HepG2 (cell line): ENCODE data around the gene RNASE11. TPM values are rescaled to one million over a fixed set of nuclear protein-coding genes. Genes with fewer than 3 reads are reported as not detected.

Experiments
- ATAC-seq: fragments of 200-7000 bp; cut with Tn5 transposase; 3 replicates; pipeline ENCODE4 v1.9.1; 2020; ENCODE audit warnings: mild to moderate bottlenecking, moderate library complexity
- BruUV-seq: library from RNA; stranded (reverse); fragments of 400-500 nt; replicated peaks from 2 replicates; lab custom pipeline; 2021; lab: Mats Ljungman, UMichigan
- CTCF ChIA-PET: fragments of 300-600 bp; formaldehyde crosslinking; extraction: SDS; loops from one replicate; lab custom pipeline; 2021; ENCODE audit warnings: low total read pairs, inconsistent platforms, low intra/inter-chr PET ratio; lab: Yijun Ruan, JAX
- POLR2A ChIA-PET: fragments of 350-600 bp; sonication (Branson Sonifier 250); formaldehyde crosslinking; loops from one replicate; lab custom pipeline; 2020; ENCODE audit warnings: antibody characterized with exemption, inconsistent platforms; lab: Yijun Ruan, JAX
- DNase-seq: peaks from one replicate; pipeline ENCODE4 v3.0.0-alpha.2; 2015; ENCODE audit warnings: low spot score
- FAIRE-seq: peaks from 3 replicates; lab custom pipeline; 2011; peaks lifted over from hg19 to GRCh38; lab: Jason Lieb, UNC
- H2AFZ ChIP-seq: one replicate; pipeline ENCODE4 v1.6.1; 2011; ENCODE audit warnings: low read length, inconsistent platforms
- H3K27ac ChIP-seq: fragments of 300-600 bp; 3 replicates; pipeline ENCODE4 v1.8.0; 2011; ENCODE audit warnings: mixed run types, mild to moderate bottlenecking, mixed read lengths, low read length, inconsistent platforms; ENCODE audit not compliant: insufficient read depth; ENCODE audit errors: extremely low read length
- H3K27me3 ChIP-seq, 2 experiments: fragments of 200-600 bp in 1 of 2; 2 replicates in 1 of 2; 3 replicates in 1 of 2; pipeline versions ENCODE4 v1.6.0 to v1.8.0; 2011; ENCODE audit warnings: low read length in 2 of 2, mild to moderate bottlenecking in 2 of 2, moderate library complexity in 2 of 2, inconsistent platforms in 1 of 2; ENCODE audit not compliant: insufficient read depth in 2 of 2, control insufficient read depth in 1 of 2
- H3K36me3 ChIP-seq, 2 experiments: fragments of 200-600 bp in 1 of 2; replicated peaks in 1 of 2; 2 replicates in 1 of 2; 3 replicates in 1 of 2; pipeline versions ENCODE4 v1.5.1 to v1.8.0; 2011; ENCODE audit warnings: low read length in 2 of 2, inconsistent platforms in 1 of 2; ENCODE audit not compliant: insufficient read depth in 2 of 2, control insufficient read depth in 1 of 2
- H3K4me1 ChIP-seq: 2 replicates; pipeline ENCODE4 v1.5.1; 2012; ENCODE audit warnings: low read length, inconsistent platforms; ENCODE audit not compliant: insufficient read depth
- H3K4me2 ChIP-seq: 2 replicates; pipeline ENCODE4 v1.6.0; 2011; ENCODE audit warnings: low read depth, low read length, inconsistent platforms
- H3K4me3 ChIP-seq, 3 experiments: fragments of 200-600 bp in 1 of 3; sonication (generic), shearing (Covaris generic) in 1 of 3; replicated peaks in 1 of 3; 2 replicates each; pipeline ENCODE4 v1.5.1; 2011 to 2016; ENCODE audit warnings: low read length in 3 of 3, inconsistent platforms in 2 of 3, low read depth in 2 of 3, mild to moderate bottlenecking in 2 of 3, control low read depth in 1 of 3, mixed read lengths in 1 of 3; ENCODE audit not compliant: insufficient read depth in 1 of 3
- H3K79me2 ChIP-seq: one replicate; pipeline ENCODE4 v1.6.1; 2011; ENCODE audit warnings: low read length, inconsistent platforms; ENCODE audit not compliant: insufficient read depth
- H3K9ac ChIP-seq: 2 replicates; pipeline ENCODE4 v1.6.0; 2011; ENCODE audit warnings: mild to moderate bottlenecking, low read depth, low read length, inconsistent platforms; ENCODE audit not compliant: insufficient read depth
- H3K9me3 ChIP-seq: 2 replicates; pipeline ENCODE4 v1.5.1; 2012; ENCODE audit warnings: mild to moderate bottlenecking, low read length
- H4K20me1 ChIP-seq: 2 replicates; pipeline ENCODE4 v1.6.0; 2011; ENCODE audit warnings: inconsistent platforms, mild to moderate bottlenecking, low read length, moderate library complexity; ENCODE audit not compliant: insufficient read depth
- ATAD3A ChIP-seq: sonication (generic); formaldehyde crosslinking; IDR thresholded peaks from 2 replicates; pipeline ENCODE4 v1.4.0; 2020; ENCODE audit warnings: missing genetic modification reagents
- EHMT2 ChIP-seq: fragments of 200-600 bp; sonication (generic); IDR thresholded peaks from 2 replicates; pipeline ENCODE4 v1.7.0; 2017; ENCODE audit warnings: antibody characterized with exemption, low read depth, low read length, borderline replicate concordance
- JUND ChIP-seq: sonication (generic); formaldehyde crosslinking; IDR thresholded peaks from 2 replicates; pipeline ENCODE4 v1.8.0; 2022; ENCODE audit warnings: mild to moderate bottlenecking, missing genetic modification reagents
- NFATC3 ChIP-seq: sonication (generic); formaldehyde crosslinking; IDR thresholded peaks from 2 replicates; pipeline ENCODE4 v1.5.1; 2020; ENCODE audit warnings: mild to moderate bottlenecking, missing genetic modification reagents
- NFRKB ChIP-seq: fragments of 450-650 bp; IDR thresholded peaks from 2 replicates; pipeline ENCODE4 v1.6.1; 2017
- NPAS2 ChIP-seq: sonication (generic); formaldehyde crosslinking; IDR thresholded peaks from 2 replicates; pipeline ENCODE4 v1.8.0; 2022; ENCODE audit warnings: mild to moderate bottlenecking, missing genetic modification reagents, borderline replicate concordance
- POLR2AphosphoS5 ChIP-seq: IDR thresholded peaks from 2 replicates; pipeline ENCODE4 v1.6.1; 2012; ENCODE audit warnings: low read depth, low read length
- RNF2 ChIP-seq: fragments of 450-650 bp; conservative IDR thresholded peaks from 2 replicates; pipeline ENCODE4 v1.6.1; 2016; ENCODE audit warnings: low read depth
- SAFB2 ChIP-seq: sonication (generic); formaldehyde crosslinking; IDR thresholded peaks from 2 replicates; pipeline ENCODE4 v1.5.1; 2020; ENCODE audit warnings: missing genetic modification reagents, low read depth, mild to moderate bottlenecking, borderline replicate concordance
- SALL1 ChIP-seq: sonication (generic); formaldehyde crosslinking; IDR thresholded peaks from 2 replicates; pipeline ENCODE4 v1.8.0; 2022; ENCODE audit warnings: mild to moderate bottlenecking, missing genetic modification reagents
- ZBTB7A ChIP-seq: sonication (generic); formaldehyde crosslinking; IDR thresholded peaks from 2 replicates; pipeline ENCODE4 v1.8.0; 2022; ENCODE audit warnings: mild to moderate bottlenecking, missing genetic modification reagents
- ZNF451 ChIP-seq: sonication (generic); formaldehyde crosslinking; IDR thresholded peaks from 2 replicates; pipeline ENCODE4 v1.5.0; 2020; ENCODE audit warnings: mild to moderate bottlenecking, missing genetic modification reagents
- ZNF572 ChIP-seq: sonication (generic); formaldehyde crosslinking; IDR thresholded peaks from 2 replicates; pipeline ENCODE4 v1.5.1; 2020; ENCODE audit warnings: mild to moderate bottlenecking, missing genetic modification reagents
- ZNF704 ChIP-seq: sonication (generic); formaldehyde crosslinking; IDR thresholded peaks from 2 replicates; pipeline ENCODE4 v1.8.1; 2023; ENCODE audit warnings: mild to moderate bottlenecking, inconsistent platforms, moderate library complexity, missing genetic modification reagents, borderline replicate concordance
- ZNF773 ChIP-seq: sonication (generic); formaldehyde crosslinking; IDR thresholded peaks from 2 replicates; pipeline ENCODE4 v1.4.0; 2020; ENCODE audit warnings: missing genetic modification reagents, borderline replicate concordance
- WGBS: methylation state at CpG from one replicate; pipeline ENCODE4 v1.1.6; 2017; ENCODE audit warnings: low lambda C conversion rate; 5-methylcytosine and 5-hydroxymethylcytosine counted together
- in situ Hi-C: cut with HindIII; loops from 2 replicates; pipeline ENCODE4 v1.10.0; 2017; ENCODE audit warnings: low pct_unique_long_range_greater_than_20kb; ENCODE audit not compliant: extremely low pct_ligation_motif_present
- intact Hi-C: fragments of 100-400 bp; cut with micrococcal nuclease; formaldehyde crosslinking; loops from one replicate; pipeline ENCODE4 v1.10.0; 2022; ENCODE audit not compliant: unreplicated experiment
- polyA plus RNA-seq, 8 experiments: library from polyadenylated mRNA; depleted of rRNA in 3 of 8; stranded (reverse) in 7 of 8; unstranded in 1 of 8; fragments of >200 nt; fragmentation: Illumina TruSeq in 4 of 8; extraction: Trizol in 4 of 8; gene quantifications; 2 replicates each; pipeline versions ENCODE4 v1.2.1 to v1.2.3, GENCODE V29; 2011 to 2016; ENCODE audit warnings: low read depth in 4 of 8, missing spikeins in 1 of 8, mixed read lengths in 1 of 8; ENCODE audit not compliant: insufficient read depth in 1 of 8
- total RNA-seq, 5 experiments: library from RNA; depleted of rRNA; stranded (reverse); fragments of >200 nt; fragmentation: Illumina TruSeq; extraction: Trizol; gene quantifications; 2 replicates each; pipeline ENCODE4 v1.2.3, GENCODE V29; 2016; ENCODE audit warnings: low read depth in 1 of 5
- TF ChIP-seq, protein P1 (sequence below): sonication (generic); formaldehyde crosslinking; IDR thresholded peaks from 2 replicates; pipeline ENCODE4 v1.4.0; 2020; ENCODE audit warnings: missing genetic modification reagents
- TF ChIP-seq, protein P2 (sequence below): fragments of 450-650 bp; IDR thresholded peaks from 2 replicates; pipeline ENCODE4 v1.6.1; 2017; ENCODE audit warnings: mild to moderate bottlenecking
- TF ChIP-seq, protein P3 (sequence below): sonication (generic); formaldehyde crosslinking; IDR thresholded peaks from 2 replicates; pipeline ENCODE4 v1.4.0; 2020; ENCODE audit warnings: missing genetic modification reagents

RNASE11 gene
- total and polyA plus RNA-seq, 2 of the 13 experiments (the other 11 are each of a cell fraction or from before 2014, with no cell fraction given), result not detected

DNA sequence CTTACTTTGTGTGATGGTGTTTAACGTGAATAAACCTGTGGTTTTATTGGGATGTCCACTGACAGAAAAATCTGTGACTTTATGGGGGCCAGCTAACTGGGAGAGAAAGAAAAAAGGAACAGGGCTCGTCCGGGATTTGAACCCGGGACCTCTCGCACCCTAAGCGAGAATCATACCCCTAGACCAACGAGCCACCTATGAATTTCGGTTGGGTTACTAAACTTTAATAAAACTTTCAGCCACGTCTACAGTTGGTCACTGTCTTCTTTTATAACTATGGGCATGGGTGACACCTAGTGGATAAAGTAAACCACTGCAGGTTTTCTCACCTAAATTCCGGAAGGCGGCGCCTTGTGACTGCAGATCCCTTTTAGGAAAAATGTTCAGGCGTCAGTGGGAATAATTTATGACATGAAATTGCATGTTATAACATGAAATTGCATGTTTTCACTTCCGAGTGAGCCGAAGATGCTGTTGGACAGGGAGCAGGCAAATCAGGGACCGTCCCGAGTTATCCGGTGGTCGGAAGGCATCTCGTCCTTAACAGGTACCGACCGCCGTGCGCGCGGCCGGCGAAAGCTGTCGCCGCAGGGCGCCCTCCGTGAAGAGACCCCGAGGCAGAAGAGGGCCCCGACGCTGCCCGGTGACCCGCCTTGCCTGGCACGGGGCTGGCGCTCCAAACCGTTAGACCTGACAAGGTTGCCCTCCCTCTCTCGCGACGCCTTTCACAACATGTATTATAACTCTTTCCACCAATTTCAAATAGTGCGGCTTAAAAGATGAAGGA is 21.6 kb upstream of the RNASE11 start:
- Histone ChIP-seq H3K9me3 (no peaks in the 10 kb centered on the region), H3K79me2 (no peaks in the 10 kb centered on the region), H3K4me3 (peak overlapping the region; percentile 78 to 99 (median 94)), H3K27me3 (no peaks in the 10 kb centered on the region; a peak in 1 of 5 replicates), H3K9ac (peak overlapping the region; percentile 63), H4K20me1 (no peaks in the 10 kb centered on the region), H3K36me3 (no peaks in the 10 kb centered on the region), H3K4me2 (peak overlapping the region; percentile 83), H3K27ac (peak overlapping the region; percentile 38), H2AFZ (peak overlapping the region; percentile 83), H3K4me1 (peaks cover 66% of the 10 kb centered on the region)
- no TSS peak for BruUV-seq
- 3% methylated on average over 34 of the region's 44 CpGs for WGBS
- peak; percentile 53 for FAIRE-seq
- in situ Hi-C loops, result loop anchor here (5.0 to 25.0 kb wide), 3 partner anchors 77 to 282 kb away; partner anchors contain the start of genes APEX1, OSGEP, PIP4P1 and PNP
- peak; percentile 96 for DNase-seq
- ATAC-seq, result no peak; the same call in 2 of the 3 replicates
- POLR2A ChIA-PET, result interaction anchor here (1.0 to 2.3 kb wide), 4 partner anchors 75 to 266 kb away, joined by 3 to 10 read pairs (median 8); partner anchors contain the start of genes PARP2 and RNASE4
- CTCF ChIA-PET, result interaction anchor here (0.5 to 2.7 kb wide), 14 partner anchors 13 to 282 kb away, joined by 3 to 48 read pairs (median 3); partner anchors contain the start of genes PIP4P1 and RNASE4
- intact Hi-C loops, result loop anchor here (2.0 to 5.0 kb wide), 2 partner anchors 248 to 277 kb away; partner anchors contain the start of gene CCNB1IP1
- TF ChIP-seq ZBTB7A (no peak), NFATC3 (no peak), POLR2AphosphoS5 (no peak), RNF2 (no peak), NFRKB (no peak), ZNF704 (CRISPR knock-in tag) (no peak), ZNF451 (0 out of 2 replicates have a peak, but pooled peaks have one; percentile 38), EHMT2 (no peak; the same call in 1 of the 2 replicates), ZNF572 (CRISPR knock-in tag) (no peak), SALL1 (CRISPR knock-in tag) (no peak; the same call in none of the 2 replicates), ATAD3A (CRISPR knock-in tag) (no peak), SAFB2 (CRISPR knock-in tag) (no peak), JUND (CRISPR knock-in tag) (0 out of 2 replicates have a peak, but pooled peaks have one; percentile 14), NPAS2 (CRISPR knock-in tag) (no peak), ZNF773 (CRISPR knock-in tag) (no peak)
- TF ChIP-seq, protein P1, sequence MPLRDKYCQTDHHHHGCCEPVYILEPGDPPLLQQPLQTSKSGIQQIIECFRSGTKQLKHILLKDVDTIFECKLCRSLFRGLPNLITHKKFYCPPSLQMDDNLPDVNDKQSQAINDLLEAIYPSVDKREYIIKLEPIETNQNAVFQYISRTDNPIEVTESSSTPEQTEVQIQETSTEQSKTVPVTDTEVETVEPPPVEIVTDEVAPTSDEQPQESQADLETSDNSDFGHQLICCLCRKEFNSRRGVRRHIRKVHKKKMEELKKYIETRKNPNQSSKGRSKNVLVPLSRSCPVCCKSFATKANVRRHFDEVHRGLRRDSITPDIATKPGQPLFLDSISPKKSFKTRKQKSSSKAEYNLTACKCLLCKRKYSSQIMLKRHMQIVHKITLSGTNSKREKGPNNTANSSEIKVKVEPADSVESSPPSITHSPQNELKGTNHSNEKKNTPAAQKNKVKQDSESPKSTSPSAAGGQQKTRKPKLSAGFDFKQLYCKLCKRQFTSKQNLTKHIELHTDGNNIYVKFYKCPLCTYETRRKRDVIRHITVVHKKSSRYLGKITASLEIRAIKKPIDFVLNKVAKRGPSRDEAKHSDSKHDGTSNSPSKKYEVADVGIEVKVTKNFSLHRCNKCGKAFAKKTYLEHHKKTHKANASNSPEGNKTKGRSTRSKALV, result no peak
- TF ChIP-seq, protein P2, sequence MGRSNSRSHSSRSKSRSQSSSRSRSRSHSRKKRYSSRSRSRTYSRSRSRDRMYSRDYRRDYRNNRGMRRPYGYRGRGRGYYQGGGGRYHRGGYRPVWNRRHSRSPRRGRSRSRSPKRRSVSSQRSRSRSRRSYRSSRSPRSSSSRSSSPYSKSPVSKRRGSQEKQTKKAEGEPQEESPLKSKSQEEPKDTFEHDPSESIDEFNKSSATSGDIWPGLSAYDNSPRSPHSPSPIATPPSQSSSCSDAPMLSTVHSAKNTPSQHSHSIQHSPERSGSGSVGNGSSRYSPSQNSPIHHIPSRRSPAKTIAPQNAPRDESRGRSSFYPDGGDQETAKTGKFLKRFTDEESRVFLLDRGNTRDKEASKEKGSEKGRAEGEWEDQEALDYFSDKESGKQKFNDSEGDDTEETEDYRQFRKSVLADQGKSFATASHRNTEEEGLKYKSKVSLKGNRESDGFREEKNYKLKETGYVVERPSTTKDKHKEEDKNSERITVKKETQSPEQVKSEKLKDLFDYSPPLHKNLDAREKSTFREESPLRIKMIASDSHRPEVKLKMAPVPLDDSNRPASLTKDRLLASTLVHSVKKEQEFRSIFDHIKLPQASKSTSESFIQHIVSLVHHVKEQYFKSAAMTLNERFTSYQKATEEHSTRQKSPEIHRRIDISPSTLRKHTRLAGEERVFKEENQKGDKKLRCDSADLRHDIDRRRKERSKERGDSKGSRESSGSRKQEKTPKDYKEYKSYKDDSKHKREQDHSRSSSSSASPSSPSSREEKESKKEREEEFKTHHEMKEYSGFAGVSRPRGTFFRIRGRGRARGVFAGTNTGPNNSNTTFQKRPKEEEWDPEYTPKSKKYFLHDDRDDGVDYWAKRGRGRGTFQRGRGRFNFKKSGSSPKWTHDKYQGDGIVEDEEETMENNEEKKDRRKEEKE, result no peak
- TF ChIP-seq, protein P3, sequence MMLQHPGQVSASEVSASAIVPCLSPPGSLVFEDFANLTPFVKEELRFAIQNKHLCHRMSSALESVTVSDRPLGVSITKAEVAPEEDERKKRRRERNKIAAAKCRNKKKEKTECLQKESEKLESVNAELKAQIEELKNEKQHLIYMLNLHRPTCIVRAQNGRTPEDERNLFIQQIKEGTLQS (CRISPR knock-in tag), result no peak
